Measurements from ENCODE around the gene AP1G2.
A peak's percentile ranks its signal among the peaks of the same experiment; 100 is the strongest.

AP1G2 gene

GRCh38 chr14:23570806-23571483, 3.4 kb upstream of the AP1G2 start:
- no peak for DNase-seq (ENCODE audit: low spot score)

GRCh38 chr14:23569443-23570151, 2.0 kb upstream of the AP1G2 start:
- peak; percentile 76 for DNase-seq (ENCODE audit: low spot score)

- peak; percentile 43 for DNase-seq (ENCODE audit: low spot score)
These were observed 1.2 kb upstream of the AP1G2 start for GRCh38 chr14:23568600-23569331.

GRCh38 chr14:23568021-23568599, 519 bp upstream of the AP1G2 start:
- DNase-seq (ENCODE audit: low spot score): no peak

GRCh38 chr14:23566778-23567185, 809 bp downstream of the AP1G2 start:
- DNase-seq (ENCODE audit: low spot score): no peak

- DNase-seq (ENCODE audit: low spot score): no peak
These were observed 1.3 kb downstream of the AP1G2 start for GRCh38 chr14:23566112-23566777.

- no peak for DNase-seq (ENCODE audit: low spot score)
These were observed 2.0 kb downstream of the AP1G2 start for GRCh38 chr14:23565626-23566025.

GRCh38 chr14:23564876-23565275, 2.7 kb downstream of the AP1G2 start:
- DNase-seq (ENCODE audit: low spot score): no peak

GRCh38 chr14:23564181-23564812, 3.3 kb downstream of the AP1G2 start:
- no peak for DNase-seq (ENCODE audit: low spot score)

GRCh38 chr14:23563473-23564180, 4.0 kb downstream of the AP1G2 start:
- no peak for DNase-seq (ENCODE audit: low spot score)

- peak; percentile 67 for DNase-seq (ENCODE audit: low spot score)
These were observed 4.6 kb downstream of the AP1G2 start for GRCh38 chr14:23562822-23563472.

- DNase-seq (ENCODE audit: low spot score): no peak
These were observed 5.4 kb downstream of the AP1G2 start for GRCh38 chr14:23561873-23562821.

- DNase-seq (ENCODE audit: low spot score): no peak
These were observed 6.3 kb downstream of the AP1G2 start for GRCh38 chr14:23561259-23561658.

- no peak for DNase-seq (ENCODE audit: low spot score)
These were observed 7.6 kb downstream of the AP1G2 start for GRCh38 chr14:23559926-23560520.

- peak; percentile 64 for DNase-seq (ENCODE audit: low spot score)
These were observed 8.3 kb downstream of the AP1G2 start for GRCh38 chr14:23559010-23559925.

- no peak for DNase-seq (ENCODE audit: low spot score)
These were observed 9.1 kb downstream of the AP1G2 start for GRCh38 chr14:23558346-23559009.

- DNase-seq (ENCODE audit: low spot score): no peak
These were observed 9.6 kb downstream of the AP1G2 start for GRCh38 chr14:23557946-23558345.
